Hematopoietic multipotent progenitor cell treated with erythropoietin and hydrocortisone succinate and interleukin-3 and kit ligand, for 17 days (in vitro differentiated cells): ENCODE measurements around the gene COG1.

Source experiments
- DNase-seq: peaks from one replicate; pipeline ENCODE4 v3.0.0-alpha.2; 2015; ENCODE audit warnings: low spot score

The COG1 gene

DNA sequence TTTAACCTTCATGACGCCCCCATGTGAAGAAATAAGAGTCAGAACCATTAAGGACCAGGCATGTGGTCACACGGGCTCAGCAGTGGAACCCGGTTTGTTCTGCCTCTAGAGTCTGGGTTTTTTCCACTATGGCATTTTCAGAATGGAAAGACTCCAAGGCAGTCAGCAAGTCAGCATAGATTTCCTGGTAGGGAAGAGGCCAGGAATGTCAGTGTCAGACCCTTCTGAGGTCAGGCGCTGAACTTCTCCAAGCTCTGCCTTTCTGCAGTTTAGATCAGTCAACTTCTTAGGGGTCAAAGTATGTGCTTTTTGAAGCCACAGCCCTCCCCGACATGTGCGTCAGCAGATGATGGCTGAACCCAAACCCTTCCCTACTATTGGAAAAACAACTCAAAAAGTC, 24.2 kb upstream of the COG1 start:
- no peak for DNase-seq

DNA sequence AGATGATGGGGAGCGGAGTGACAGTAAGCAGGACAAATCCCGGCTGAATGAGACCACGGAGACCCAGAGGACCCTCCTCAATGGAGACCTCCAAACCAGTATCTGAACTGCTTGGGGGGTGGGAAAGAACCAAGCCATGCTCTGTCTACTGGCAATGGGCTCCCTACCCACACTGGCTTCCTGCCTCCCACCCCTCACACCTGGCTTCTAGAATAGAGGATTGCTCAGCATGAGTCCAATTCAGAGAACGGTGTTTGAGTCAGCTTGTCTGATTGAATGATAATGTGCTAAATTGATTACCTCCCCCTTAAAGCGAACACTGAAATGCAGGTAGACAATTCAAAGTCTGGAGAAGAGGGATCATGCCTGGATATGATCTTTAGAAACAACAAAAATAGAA, 22.5 kb upstream of the COG1 start:
- DNase-seq, result no peak

DNA sequence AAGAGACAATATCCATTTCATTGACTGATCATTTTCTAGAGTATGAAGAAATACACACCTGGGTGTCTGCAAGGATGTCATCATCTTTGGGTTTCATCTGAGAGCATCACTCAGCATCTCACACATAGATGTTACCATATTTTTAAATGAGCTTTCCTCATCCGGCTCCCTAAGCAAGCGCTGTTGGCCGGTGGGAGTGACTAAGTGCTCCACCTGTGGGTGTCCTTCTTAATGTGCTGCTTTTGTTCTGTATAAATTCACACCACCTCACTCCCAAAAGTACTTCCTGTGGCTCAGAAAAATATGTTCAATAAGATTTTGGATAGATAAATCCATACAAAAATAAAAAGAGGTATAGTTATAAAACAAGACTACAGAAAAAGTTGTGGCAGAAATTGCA, 20.6 kb upstream of the COG1 start:
- DNase-seq, result no peak

DNA sequence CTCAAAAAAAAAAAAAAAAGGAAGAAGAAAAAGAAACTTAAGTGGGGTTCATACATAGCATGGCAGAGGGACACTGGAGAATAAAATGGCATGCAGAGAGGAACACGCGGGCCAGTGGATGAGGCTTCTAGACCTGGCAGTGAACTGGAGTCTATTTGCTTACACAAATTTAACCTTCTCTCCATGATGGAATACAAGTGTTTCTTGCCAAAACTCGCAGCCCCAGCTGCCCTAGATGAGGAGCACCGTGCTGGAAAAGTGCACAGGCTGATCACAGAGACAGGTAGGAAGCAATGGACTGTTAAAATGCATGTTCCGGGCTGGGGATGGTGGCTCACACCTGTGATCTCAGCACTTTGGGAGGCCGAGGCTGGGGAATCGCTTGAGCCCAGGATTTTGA, 18.7 kb upstream of the COG1 start:
- no peak for DNase-seq

DNA sequence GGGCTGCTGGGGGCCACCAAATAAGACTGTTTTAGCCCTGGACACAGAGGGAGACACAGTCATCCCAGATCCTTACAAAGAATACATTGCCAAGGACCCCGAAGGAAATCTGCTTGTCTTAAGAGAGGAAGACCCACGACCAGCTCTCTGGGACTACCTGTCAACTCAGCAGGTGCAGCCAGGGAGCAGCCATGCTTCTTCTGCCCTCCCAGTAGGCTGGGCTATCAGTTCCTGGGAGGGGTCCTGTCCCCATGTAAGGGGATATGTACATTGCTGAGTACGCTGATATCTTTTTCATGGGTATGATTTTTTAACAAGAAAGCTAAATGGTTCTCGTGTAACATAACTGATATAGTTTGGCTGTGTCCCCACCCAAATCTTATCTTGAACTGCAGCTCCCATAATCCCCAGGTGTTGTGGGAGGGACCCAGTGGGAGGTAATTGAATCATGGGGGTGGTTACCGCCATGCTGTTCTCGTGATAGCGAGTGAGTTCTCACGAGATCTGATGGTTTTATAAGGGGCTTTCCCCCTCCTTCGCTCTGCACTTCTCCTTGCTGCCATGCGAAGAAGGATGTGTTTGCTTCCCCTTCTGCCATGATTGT, 16.8 kb upstream of the COG1 start:
- no peak for DNase-seq

DNA sequence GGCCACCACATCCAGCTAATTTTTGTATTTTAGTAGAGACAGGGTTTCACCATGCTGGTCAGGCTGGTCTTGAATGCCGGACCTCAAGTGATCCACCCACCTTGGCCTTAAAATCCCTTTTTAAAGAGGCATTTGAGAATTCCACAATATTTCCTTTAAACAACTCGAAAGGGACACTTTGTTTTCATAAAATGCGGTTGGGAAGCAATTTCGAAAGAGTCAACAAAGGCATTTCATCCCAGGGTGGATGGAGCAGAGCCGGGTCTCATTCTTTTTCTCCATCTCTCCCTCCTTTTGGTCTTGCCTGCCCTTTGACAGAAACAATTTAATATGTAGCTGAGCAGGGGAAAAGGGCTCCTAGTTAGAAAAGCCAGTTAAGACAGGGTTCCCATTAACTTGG, 13.5 kb upstream of the COG1 start:
- DNase-seq, result no peak

DNA sequence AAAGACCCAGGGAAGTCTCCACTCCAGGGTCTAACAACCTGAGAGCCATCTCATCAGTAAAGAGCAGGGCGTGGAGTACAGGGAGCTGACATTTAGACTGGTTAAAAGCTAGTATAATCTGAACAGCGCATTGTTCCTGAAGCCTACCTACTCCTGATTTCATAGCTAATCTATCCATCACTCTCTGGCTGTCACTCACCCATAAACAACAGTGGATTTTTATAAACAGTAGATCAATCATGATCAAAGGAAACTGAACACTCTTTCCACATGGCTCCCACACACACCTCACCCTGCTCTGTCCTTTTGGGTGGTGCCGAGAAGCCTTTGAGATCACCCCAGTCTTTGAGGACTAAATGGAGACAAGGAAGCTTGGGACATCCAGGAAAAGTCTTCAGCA, 13.0 kb upstream of the COG1 start:
- no peak for DNase-seq

DNA sequence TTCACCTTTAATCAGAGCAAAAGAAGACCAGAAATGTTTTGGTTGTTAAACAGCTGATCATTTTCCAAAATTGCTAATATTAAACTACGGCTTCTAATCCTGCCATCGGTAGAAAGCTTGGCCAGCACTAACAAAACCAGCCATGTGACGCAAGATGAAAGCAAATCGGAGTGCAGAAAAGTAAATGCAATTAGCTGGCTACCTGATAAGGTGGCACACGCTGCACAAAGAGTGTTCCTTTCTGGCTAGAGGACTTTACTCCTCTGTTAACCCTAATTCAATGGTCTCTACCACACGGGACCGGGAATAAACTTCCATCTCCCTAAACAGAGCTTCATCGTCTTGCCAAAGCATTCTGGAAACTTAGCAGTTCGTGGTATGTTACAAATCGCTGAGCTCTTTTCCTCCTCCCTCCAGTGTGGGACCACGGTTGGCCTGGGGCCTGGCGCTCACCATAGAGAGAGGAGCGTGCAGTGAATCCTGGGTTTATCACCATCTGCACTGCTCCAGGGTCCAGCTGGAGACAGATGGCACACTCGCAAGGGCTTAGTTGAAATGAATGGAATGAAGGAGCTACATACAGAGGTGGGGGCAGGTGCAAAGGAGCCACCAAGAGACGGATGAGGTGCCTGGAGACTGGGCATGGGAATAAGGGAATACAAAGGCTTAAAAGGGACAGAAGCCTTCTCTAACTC, 10.1 kb upstream of the COG1 start:
- DNase-seq, result no peak

DNA sequence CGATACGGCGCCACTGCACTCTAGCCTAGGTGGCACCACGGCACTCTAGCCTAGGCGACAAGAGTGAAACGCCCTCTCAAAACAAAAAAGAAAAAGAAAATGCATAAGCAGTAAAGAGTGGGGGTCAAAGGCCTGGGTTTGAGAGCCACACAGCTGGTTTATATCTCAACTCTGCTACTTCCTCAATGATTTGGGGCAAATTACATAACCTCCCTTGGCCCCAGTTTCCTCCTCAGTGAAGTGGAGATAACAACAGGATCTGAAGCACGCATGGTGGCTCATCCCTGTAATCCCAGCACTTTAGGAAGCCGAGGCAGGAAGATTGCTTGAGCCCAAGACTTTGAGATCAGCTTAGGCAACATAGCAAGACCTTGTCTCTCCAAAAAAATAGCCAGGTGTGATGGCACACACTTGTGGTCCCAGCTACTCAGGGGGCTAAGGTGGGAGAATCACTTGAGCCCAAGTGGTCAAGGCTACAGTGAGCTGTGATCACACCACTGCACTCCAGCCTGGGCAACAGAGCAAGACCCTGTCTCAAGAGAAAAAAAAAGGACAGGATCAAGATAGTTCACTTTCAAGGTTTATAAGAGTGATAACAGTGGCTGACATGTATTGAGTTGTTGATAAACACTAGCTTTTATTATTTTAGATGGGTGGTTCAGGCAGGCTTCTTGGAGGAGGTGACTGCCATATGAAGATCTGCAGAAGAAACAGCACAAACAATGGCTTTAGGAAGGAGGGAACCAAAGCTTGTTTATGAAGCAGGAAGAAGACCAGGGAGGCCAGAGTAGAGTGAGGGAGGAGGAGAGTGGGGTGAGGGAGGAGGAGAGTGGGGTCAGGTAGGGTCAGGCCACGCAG, 8.5 kb upstream of the COG1 start:
- no peak for DNase-seq

DNA sequence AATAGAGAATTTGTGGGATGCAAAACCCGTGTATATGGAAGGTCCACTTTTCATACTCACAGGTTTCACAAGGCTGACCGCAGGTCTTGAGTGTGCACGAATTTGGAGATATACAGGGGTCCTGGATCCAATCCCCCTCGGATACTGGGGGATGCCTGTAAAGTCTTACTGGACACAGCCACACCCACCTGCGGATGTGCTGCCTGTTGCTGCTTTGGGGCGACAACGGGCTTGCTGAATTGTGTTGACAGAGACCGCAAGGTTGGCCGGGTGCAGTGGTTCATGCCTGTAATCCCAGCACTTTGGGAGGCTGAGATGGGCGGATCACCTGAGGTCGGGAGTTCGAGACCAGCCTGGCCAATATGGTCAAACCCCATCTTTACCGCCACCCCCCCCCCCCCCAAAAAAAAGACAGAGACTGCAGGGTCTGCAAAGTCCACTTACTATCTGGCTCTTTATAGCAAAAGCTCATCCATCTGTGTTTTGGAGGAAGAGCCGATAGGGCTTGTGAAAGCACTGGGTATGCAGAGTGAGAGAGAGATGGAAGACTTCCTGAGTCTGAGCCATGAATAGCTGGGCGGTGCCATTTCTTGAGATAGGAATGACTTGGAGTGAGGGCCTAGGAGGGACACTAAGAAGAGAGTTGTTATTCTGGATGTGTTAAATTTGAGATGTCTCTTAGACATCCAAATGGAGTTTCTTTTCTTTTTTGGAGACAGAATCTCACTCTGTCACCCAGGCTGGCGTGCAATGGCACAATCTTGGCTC, 6.4 kb upstream of the COG1 start:
- DNase-seq, result no peak

DNA sequence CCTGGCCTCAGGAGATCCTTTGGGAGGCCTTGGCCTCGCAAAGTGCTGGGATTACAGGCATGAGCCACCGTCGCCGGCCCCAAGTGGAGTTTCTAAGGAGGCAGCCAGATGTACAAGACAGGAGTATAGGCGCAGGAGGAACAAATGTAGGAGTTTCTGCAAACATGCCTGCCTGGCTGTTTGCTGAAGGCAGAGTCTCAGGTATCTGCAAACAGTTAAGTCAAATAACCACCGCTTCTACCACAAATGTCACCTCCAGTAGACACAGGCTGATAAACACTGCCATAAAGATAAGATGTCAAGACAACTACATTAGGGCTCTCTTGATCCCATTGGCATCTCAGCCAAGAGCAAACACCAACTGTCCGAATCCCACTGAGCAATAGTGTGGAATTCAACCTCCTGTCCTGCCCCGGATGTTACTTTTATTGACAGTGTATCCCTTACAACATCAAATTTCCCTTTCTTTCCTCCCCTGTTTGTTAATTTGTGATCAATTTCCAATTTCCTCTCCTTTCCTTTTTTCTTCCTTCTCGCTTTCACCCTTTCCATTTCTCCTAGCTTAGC, 5.6 kb upstream of the COG1 start:
- no peak for DNase-seq

DNA sequence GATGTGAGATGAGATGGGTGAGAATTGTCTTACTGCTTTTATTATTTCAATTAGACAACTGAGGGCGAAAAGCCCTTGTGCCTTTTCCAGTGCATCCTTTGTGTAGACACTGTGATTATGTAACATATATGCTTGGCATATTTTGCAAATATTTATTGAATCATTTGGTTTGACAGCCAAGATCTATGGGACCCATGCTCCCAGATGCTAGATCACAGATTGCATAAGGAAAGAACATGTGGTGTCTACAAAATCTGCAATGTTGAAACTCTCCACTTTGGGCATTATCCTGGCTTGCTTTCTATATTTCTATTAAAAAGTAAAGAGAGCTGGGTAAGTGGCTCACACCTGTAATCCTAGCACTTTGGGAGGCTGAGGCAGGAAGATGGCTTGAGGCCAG, 4.8 kb upstream of the COG1 start:
- DNase-seq, result no peak

DNA sequence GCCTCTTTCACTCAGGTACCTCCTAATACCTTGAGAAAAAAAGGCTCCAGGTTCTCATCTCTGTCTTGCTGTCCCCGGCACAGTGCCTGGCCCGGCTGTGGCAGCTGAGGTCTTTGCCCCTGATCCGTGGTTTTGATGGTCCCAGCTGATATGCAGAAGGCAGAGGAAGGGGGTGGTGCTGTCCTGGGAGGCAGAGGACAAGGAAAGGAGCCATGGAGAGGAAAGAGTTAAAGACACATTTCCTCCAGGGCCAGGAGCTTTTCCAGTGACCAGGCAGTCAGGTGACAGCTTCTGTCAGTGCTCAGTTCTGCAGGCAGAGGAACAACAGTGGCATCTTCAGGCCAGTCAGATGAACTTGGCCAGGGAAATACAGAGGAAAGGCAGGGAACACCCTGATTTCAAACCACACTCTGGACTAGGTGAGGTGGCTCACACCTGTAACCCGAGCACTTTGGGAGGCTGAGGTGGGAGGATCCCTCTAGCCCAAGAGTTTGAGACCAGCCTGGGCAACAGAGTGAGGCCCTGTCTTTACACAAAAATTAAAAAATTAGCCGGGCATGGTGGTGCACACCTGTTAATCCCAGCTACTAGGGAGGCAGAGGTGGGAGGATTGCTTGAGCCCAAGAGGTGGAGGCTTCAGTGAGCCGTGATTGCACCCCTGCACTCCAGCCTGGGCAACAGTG, 3.3 kb upstream of the COG1 start:
- no peak for DNase-seq

DNA sequence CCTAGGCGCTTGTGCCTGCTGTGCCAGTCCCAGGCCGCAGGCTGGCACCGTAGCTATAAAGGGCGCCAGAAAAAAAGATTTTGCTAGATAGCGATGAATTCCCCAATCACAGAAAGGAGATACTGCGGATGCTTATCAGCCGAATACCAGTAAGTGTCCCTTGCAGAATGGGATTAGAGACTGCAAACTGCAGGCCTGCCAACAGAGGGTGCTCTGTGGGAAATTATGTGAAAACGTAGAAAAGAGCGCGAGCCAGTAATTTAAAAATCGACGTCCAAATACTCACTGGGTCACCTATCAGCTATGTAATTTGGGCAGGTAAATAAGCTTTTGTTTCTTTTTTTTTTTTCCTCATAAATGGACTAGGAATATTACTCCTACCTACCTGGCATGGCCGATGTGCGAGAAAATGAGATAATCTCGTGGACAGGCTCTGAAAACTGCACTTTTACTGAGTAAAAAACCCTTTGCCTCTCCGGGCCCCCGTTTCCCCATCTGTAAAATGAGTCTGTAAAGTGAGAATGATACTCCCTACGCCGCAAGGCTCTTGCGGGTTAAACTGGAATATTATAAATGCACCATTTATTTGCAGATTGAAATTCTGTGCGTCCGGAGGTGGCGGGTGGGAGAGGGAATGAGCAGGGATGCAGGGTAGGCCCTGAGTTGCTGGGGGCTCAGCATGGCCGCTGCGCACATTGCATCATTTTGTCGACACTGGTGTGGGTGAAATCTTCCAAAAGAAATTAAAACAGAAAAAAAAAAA, 1.2 kb upstream of the COG1 start:
- DNase-seq, result peak; percentile 85

DNA sequence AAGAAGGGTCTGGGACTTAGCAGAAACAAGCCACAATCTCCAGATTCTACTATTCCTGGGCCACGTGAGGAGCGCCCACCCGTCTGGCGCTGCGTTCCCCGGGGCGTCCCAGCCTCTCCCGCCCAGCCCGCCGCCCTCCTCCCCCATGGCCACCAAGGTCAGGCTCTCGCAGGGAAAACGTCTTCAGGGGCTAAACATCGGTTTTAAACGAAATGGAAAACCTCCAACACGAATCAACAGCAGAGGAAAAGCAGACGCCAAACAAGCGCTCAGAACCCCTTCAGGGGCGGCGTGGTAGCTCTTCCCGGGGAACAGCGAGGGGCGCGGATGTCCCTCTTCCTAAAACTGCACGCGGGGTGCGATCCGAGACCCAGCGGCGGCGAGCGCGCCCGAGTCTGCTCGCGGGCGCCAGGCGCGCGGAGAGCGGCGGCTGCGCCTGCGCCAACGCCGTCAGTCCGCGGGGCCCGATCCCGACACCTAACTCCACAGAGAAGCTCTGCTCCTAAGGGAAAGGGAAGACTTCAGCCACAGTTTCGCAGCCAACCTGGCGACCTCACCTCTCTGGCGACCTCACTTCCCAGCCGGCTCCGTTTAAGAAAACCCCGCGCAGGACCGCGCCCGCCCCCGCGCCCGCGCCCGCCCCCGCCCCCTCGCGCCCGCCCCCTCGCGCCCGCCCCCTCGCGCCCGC, 505 bp upstream of the COG1 start:
- DNase-seq, result peak; percentile 76

DNA sequence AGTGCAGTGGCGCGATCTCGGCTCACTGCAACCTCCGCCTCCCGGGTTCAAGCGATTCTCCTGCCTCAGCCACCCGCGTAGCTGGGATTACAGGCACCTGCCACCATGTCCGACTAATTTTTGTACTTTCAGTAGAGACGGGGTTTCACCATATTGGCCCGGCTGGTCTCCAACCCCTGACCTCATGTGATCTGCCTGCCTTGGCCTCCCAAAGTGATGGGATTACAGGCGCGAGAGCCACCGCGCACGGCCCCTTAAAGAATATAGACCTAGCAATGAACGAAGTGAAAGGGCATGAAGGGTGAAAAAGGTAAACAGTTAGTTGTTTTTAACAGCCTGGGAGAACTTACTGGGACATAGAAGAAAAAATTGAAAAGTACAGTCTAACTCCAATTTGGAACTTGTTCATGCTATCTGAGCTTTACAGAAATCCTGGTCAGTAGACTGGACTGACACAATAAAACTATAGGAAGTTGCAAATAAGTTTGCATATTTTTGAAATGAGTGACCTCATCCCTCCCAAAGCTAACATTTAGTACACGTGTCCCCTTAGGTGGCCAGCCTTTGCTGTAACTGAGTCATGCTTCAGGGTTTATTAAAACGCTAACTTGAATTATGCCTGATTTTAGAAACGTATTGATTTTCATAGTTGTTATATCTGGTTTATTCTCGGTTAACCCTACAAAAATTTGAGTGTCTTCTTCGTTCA, 1.8 kb downstream of the COG1 start:
- no peak for DNase-seq

DNA sequence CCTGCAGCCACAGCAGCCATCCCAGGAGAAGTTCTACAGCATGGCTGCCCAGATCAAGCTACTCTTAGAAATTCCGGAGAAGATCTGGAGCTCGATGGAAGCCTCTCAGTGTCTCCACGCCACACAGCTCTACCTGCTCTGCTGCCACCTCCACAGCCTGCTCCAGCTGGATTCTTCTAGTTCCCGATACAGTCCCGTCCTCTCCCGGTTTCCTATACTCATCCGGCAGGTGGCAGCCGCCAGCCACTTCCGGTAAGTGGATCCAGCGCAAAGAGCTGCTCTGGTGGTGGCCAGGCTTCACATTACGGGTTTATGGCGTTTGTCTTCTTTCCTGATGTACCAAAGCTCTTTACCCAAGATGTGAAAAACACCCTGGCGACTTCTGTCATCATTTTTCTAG, 3.6 kb downstream of the COG1 start:
- DNase-seq, result no peak

DNA sequence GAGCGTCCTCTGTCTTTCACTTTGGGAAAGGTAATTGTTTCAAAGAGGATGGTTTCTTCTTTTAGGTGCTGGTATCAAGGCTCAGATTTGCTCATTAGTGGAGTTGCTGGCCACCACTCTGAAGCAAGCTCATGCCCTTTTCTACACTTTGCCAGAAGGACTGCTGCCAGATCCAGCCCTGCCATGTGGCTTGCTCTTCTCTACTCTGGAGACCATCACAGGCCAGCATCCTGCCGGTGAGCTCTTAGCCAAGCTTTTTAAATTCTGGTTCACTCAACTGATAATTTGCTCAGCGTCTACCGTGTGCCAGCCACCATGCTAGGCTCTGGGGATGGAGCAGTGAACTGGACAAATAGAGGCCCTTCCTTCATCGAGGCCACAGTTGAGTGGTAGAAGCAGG, 4.3 kb downstream of the COG1 start:
- DNase-seq, result no peak

DNA sequence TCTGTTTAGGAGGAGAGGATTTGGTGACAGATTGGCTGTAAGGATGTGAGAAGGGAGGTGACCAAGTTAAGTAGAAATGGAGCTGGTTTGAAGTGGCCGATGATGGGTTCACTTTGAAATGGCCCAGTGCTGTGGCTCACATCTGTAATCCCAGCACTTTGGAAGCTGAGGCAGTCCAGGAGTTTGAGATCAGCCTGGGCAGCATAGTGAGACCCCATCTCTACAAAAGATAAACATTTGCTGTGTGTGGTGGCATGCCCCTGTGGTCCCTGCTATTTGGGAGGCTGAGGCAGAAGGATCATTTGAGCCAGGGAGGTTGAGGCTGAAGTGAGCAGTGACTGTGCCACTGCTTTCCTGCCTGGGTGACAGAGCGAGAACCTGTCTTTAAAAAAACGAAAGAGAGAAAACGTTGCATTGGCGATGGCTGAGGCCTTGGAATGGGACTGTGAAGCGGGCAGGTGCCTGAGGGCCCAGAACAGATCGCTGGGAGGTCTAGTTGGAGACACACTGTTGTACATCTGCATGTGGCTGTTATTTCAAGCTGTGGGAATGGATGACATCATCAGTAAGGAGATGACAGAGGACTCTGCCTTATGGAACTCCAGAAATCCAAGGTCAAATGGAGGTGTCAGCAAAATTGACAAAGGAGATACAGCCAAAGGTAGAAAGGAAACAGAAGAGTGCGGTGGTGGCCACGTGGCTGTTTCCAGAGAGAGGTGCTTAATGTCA, 5.5 kb downstream of the COG1 start:
- no peak for DNase-seq
